ENCODE data around the gene KRT74. TPM values are rescaled to one million over a fixed set of nuclear protein-coding genes. Genes with fewer than 3 reads are reported as not detected.

Gene KRT74
- total and polyA plus RNA-seq, 9 of the 15 experiments (the other 6 are each of a cell fraction or from before 2014, with no cell fraction given), result not detected

DNA sequence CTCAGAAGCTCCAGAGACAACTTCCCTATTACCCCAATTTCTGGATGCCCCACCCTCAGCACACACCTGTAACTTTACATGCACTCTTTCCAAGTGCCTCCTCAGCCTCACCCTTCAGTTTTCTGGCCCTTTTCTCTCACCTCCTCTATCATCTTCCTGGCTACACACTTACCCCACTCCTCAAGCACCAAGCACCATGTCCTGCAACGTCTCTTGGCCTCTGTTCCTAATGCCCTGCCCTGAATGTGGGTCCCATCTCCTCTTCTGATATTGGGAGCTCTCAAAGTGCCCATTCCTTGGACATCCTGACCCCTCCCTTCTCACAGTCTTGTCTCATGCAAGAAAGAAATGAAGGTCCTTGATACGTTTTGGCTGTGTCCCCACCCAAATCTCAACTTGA lies 26.4 kb upstream of the KRT74 start:
- 4% methylated on average over 2 of the region's 2 CpGs for WGBS (ENCODE audit: insufficient coverage, low coverage, missing lambda C conversion rate)
- Histone ChIP-seq H3K27me3 (ENCODE audit: control insufficient read depth in 2 of 2, insufficient read depth in 2 of 2, low read length in 2 of 2) (peaks cover 0 to 29% of the 10 kb centered on the region in 2 experiments; a peak in 3 of 5 replicates), H3K4me2 (ENCODE audit: insufficient read depth, low read length) (no peak overlapping the region), H2AFZ (ENCODE audit: low read depth, low read length) (no peak overlapping the region), H3K4me3 (no peak overlapping the region), H3K36me3 (ENCODE audit: control insufficient read depth, insufficient read depth, low read length) (no peaks in the 10 kb centered on the region), H3K4me1 (replicated peaks in 1 of 2; ENCODE audit: control insufficient read depth in 2 of 2, insufficient read depth in 2 of 2, low read length in 2 of 2) (peaks cover 2 to 10% of the 10 kb centered on the region in 2 experiments; a peak in 2 of 5 replicates), H3K9me3 (replicated peaks; ENCODE audit: control insufficient read depth, insufficient read depth, low read depth, low read length) (no peaks in the 10 kb centered on the region), H4K20me1 (replicated peaks; ENCODE audit: control insufficient read depth, insufficient read depth, low read length) (no peaks in the 10 kb centered on the region), H3K9ac (ENCODE audit: insufficient read depth in 1 of 2, low read depth in 2 of 2, low read length in 2 of 2) (no peak overlapping the region), H3K27ac (ENCODE audit: extremely low read depth, low read depth, low read length) (no peak overlapping the region), H3K9me1 (ENCODE audit: control insufficient read depth, insufficient read depth, low read length) (no peaks in the 10 kb centered on the region), H3K79me2 (ENCODE audit: control insufficient read depth, insufficient read depth, low read length) (no peaks in the 10 kb centered on the region)
- BruUV-seq (replicated peaks), result no TSS peak
- CTCF ChIA-PET (ENCODE audit: low intra/inter-chr PET ratio), result no interaction called here
- in situ Hi-C loops (cut with MboI), result no loop called here
- no peak for DNase-seq (ENCODE audit: extremely low read depth in 1 of 4, low spot score in 3 of 4)
- POLR2A ChIA-PET, result interaction anchor here (0.9 to 1.4 kb wide), 3 partner anchors 9 to 17 kb away, joined by 3 to 6 read pairs (median 4); no protein-coding TSS in a partner anchor
- no peak for FAIRE-seq
- intact Hi-C loops (cut with micrococcal nuclease), result no loop called here
- no peak for ATAC-seq
- TF ChIP-seq KDM5B (IDR thresholded peaks at IDR 0.05; ENCODE audit: insufficient replicate concordance, low read depth, low read length), result no peak
- TF ChIP-seq, protein P1, sequence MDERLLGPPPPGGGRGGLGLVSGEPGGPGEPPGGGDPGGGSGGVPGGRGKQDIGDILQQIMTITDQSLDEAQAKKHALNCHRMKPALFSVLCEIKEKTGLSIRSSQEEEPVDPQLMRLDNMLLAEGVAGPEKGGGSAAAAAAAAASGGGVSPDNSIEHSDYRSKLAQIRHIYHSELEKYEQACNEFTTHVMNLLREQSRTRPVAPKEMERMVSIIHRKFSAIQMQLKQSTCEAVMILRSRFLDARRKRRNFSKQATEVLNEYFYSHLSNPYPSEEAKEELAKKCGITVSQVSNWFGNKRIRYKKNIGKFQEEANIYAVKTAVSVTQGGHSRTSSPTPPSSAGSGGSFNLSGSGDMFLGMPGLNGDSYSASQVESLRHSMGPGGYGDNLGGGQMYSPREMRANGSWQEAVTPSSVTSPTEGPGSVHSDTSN (CRISPR knock-in tag; IDR thresholded peaks at IDR 0.05; ENCODE audit: low read depth), result no peak
- TF ChIP-seq, protein P1 (tag; conservative IDR thresholded peaks at IDR 0.05; ENCODE audit: low read depth), result no peak
- TF ChIP-seq ZNF75A (CRISPR knock-in tag; IDR thresholded peaks at IDR 0.05), result no peak
- TF ChIP-seq TFAM (CRISPR knock-in tag; conservative IDR thresholded peaks at IDR 0.05), result no peak
- TF ChIP-seq, protein P2, sequence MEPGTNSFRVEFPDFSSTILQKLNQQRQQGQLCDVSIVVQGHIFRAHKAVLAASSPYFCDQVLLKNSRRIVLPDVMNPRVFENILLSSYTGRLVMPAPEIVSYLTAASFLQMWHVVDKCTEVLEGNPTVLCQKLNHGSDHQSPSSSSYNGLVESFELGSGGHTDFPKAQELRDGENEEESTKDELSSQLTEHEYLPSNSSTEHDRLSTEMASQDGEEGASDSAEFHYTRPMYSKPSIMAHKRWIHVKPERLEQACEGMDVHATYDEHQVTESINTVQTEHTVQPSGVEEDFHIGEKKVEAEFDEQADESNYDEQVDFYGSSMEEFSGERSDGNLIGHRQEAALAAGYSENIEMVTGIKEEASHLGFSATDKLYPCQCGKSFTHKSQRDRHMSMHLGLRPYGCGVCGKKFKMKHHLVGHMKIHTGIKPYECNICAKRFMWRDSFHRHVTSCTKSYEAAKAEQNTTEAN (CRISPR knock-in tag; IDR thresholded peaks at IDR 0.05), result no peak
- no peak for TF ChIP-seq RBFOX2 (IDR thresholded peaks at IDR 0.05; ENCODE audit: low read depth, low read length)
- TF ChIP-seq ZEB2 (IDR thresholded peaks at IDR 0.05), result no peak
- TF ChIP-seq LCOR (CRISPR knock-in tag; IDR thresholded peaks at IDR 0.05), result no peak
- TF ChIP-seq SPI1 (IDR thresholded peaks at IDR 0.05; ENCODE audit: borderline replicate concordance, low read depth, low read length), result no peak
- no peak for TF ChIP-seq GABPA (tag; conservative IDR thresholded peaks at IDR 0.05; ENCODE audit: low read depth)
- TF ChIP-seq, protein P3, sequence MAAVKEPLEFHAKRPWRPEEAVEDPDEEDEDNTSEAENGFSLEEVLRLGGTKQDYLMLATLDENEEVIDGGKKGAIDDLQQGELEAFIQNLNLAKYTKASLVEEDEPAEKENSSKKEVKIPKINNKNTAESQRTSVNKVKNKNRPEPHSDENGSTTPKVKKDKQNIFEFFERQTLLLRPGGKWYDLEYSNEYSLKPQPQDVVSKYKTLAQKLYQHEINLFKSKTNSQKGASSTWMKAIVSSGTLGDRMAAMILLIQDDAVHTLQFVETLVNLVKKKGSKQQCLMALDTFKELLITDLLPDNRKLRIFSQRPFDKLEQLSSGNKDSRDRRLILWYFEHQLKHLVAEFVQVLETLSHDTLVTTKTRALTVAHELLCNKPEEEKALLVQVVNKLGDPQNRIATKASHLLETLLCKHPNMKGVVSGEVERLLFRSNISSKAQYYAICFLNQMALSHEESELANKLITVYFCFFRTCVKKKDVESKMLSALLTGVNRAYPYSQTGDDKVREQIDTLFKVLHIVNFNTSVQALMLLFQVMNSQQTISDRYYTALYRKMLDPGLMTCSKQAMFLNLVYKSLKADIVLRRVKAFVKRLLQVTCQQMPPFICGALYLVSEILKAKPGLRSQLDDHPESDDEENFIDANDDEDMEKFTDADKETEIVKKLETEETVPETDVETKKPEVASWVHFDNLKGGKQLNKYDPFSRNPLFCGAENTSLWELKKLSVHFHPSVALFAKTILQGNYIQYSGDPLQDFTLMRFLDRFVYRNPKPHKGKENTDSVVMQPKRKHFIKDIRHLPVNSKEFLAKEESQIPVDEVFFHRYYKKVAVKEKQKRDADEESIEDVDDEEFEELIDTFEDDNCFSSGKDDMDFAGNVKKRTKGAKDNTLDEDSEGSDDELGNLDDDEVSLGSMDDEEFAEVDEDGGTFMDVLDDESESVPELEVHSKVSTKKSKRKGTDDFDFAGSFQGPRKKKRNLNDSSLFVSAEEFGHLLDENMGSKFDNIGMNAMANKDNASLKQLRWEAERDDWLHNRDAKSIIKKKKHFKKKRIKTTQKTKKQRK (IDR thresholded peaks at IDR 0.05; ENCODE audit: borderline replicate concordance, low read depth, low read length), result no peak
- no peak for TF ChIP-seq FOXA1 (IDR thresholded peaks at IDR 0.05; ENCODE audit: borderline replicate concordance)
- TF ChIP-seq, protein P4, sequence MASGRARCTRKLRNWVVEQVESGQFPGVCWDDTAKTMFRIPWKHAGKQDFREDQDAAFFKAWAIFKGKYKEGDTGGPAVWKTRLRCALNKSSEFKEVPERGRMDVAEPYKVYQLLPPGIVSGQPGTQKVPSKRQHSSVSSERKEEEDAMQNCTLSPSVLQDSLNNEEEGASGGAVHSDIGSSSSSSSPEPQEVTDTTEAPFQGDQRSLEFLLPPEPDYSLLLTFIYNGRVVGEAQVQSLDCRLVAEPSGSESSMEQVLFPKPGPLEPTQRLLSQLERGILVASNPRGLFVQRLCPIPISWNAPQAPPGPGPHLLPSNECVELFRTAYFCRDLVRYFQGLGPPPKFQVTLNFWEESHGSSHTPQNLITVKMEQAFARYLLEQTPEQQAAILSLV (tag; IDR thresholded peaks at IDR 0.05), result no peak
- TF ChIP-seq GATAD2A (IDR thresholded peaks at IDR 0.05), result no peak
- no peak for TF ChIP-seq ZNF644 (tag; IDR thresholded peaks at IDR 0.05; ENCODE audit: low read depth)
